HG02885 (cell line): ENCODE results near the gene WNT5A.

Source experiments
- ATAC-seq: cut with Tn5 transposase; IDR thresholded peaks from one replicate; pipeline ENCODE4 v1.9.1; 2021; ENCODE audit warnings: mild to moderate bottlenecking; ENCODE audit not compliant: unreplicated experiment, poor library complexity

WNT5A gene

DNA sequence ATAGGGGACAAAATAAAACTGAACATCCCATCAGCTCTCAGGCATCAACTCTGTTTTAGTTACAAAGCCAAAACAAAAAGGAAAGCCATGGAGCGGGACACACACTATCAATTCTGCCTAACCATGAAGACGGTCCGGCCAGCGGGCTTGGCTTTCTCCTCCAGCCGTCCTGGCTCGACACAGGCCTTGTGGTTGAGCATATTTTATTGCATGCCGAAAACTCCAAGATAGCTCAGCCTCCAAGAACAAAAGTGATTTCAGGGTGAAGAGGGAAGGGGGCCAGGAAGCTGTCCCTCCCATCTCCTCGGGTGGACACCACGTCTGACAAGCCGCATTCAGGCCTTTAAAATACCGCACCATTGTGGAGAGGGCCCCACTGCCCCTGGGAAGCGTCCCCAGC, 31.2 kb downstream of the WNT5A start:
- ATAC-seq = no peak

DNA sequence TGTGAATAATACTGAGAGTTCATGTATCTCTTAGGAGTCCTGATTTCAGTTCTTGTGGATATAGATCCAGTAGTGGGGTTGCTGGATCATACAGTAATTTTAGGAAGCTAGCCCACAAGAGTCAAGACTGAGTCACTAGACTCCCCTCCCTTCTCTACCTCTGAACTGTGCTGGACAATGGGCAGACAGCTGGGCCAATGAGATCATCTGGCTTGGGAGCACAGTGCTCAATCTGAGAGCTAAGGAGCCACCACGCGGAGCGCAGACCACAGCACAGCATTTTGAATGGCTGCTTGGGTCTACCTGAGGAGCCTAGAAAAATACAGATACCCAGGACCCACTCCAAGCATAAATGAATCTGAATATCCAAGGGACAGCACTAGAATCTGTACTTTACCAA, 32.5 kb downstream of the WNT5A start:
- no peak for ATAC-seq

DNA sequence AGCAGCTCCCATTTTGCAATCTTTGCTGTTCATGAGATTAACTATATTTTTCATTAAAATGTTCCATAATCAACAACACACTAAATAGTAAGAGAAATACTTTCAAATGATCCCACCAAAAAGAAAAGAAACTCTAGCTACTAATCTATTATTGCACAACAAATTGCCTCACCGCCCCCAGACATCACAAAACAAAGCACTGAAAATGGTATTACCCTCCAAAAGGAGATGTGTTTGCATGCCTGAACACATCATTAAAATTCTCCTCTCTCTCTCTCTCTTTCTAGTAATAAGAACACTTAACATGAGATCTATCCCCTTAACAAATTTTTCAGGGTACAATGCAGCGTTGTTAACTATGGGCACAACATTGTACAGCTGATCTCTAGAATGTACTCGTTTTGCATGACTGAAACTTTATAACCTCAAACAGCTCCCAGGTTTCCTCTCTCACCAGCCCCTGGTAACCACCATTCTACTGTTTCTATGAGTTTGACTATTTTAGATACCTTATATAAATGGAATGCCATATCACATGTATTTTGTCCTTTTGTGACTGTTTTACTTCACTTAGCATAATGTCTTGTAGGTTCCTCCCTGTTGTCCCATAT, 33.1 kb downstream of the WNT5A start:
- no peak for ATAC-seq

DNA sequence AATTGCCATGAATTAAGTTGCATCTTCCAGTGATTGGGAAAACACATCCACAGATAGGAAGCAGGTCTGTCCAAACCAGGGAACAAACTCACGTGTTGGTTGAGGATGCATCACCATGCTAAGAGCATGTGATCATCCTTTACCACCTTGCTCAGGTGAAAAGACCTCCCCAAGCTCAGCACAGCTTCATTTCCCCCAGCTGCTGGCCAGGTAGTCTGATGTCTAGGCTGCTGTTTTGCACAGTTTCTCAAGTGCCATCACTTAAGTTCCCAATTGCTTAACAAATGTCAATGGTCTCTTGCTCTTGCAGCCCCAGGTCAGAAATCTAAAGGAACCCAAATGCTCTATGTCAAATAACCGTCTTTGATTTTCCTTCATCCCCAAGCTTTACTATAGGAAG, 34.2 kb downstream of the WNT5A start:
- no peak for ATAC-seq

DNA sequence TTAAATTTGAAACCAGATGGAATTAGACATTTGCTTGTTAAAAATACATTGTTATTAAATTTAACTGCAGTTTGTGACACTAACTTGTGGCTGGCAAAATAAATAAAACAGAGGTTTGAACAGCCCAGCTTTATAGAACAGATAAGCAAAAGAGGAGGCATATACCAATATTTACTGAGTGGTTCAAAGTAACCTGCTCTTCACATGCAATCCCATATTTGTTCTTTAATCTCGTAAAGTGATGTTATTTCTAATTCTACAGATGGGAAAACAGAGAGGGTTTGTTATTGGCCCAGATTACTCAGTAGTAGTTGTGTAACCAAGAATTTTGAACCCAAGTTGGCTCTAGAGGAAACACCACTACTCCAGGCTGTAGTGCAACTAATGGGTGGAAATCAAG, 37.6 kb downstream of the WNT5A start:
- ATAC-seq = no peak

DNA sequence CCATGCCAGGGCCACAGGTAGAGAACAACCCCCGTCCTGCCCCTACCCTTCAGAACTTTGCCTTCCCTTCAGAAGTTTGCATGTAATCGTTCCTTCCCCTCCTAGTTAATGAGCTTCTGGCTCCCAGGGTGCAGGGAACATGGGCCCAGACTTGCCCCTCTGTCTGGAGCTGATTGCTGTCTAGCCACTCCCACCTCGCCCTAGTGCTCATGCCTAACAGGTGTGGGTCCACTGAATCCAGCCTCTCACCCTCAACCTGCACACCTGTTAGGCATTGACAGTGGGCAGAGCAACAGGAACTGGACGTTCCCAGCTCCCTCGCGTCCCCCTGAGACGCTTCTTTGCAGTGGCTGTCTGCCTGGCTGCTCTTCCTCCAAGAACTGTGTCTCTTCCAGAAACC, 40.3 kb downstream of the WNT5A start:
- ATAC-seq = no peak

DNA sequence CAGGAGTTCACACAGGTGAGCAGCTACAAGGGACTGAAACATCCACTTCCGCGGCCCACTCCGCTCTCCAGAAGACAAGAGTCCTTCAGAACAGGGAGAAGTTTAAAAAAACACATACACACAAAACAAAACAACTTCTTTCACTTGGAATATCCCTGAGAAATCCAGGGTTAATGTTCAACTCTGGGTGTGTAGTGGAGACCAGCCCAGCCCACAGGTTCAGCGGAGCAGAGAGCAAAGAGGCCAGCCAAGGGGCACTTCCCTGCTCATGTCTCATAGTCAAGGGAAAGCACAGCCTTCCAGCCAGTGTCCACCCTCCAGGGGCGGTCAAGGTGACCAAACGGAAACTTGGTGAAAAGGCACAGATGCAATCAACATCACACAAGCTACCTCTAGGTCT, 41.6 kb downstream of the WNT5A start:
- ATAC-seq = no peak

DNA sequence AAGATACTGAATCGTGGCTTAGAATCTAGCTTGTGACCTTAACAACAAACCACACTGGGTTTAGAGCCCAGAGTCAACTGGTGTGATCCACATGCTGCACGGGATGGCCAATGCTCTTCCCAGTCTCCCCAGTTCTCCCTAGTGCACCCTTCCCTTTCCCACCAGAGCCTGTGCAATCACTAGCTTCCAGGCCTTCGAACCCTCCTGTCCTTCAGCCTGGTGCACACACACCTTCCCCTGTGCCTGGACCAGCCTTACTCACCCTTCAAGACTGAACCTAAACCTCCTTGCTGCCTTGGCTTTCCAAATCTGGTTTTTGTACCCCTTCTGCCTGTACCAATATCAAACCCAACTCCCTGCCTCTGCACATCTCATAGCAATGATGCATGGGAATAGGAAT, 43.8 kb downstream of the WNT5A start:
- no peak for ATAC-seq

DNA sequence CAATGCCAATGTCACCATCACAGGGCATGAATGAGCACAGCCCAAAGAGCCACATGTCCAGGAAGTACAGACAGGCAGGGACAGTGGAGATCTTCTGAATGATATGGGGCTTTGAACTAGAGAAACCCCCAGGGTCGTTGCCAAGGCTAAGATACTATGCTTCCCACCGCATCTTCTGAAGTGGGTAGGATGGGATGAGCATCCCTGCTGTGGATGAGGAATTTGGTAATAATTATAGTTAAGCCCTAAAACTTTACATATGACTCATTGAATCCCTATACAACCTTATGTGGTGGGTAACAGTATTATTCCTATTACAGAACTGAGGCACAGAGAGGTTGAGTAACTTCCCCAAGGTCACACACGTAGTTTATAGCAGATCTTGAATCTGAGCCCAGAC, 44.2 kb downstream of the WNT5A start:
- ATAC-seq = no peak

DNA sequence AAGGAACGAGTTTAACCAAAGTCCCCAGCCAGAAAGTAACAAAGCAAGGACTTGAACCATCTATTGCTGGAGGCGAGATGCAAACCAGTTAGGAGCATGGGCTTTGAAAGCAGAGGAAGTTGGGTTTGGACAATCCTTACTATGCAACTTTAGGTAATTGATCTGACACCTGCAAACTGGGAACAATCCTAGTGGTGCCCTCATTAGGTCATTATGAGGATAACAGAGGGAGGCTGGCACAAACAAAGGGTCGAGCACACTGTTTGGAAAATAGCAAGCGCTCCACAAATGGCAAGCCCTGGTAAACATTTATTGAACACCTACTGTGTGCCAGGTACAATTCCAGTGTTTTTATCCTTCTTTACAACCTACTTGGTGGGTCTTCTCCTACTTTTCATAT, 45.6 kb downstream of the WNT5A start:
- no peak for ATAC-seq

DNA sequence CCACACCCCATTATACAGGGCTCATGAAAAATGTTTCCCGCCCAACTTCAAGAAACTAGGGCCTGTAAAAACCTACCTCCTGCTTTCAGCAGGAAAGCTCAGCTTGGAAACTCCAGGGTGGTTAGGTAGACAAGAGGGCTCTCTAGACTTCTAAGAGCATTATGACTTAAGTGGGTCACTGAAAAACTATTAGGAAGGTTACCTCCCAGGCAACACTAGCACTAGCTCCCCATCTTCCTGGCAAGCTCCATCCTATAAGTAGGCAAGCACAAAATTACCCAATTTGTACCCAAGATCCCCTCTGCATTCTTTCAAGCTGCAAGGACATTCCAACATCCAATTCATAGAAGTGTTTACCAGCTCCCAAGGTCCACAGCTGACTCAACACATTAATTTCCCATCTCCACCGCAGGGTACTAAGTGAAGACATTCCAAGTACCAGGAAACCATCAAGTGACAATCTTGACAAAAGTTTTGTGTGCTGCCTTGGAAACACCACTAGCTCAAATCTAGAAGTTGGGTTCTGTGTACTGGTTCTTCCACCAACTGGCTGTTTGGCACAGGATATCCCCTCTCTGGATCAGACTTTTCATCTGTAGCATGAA, 46.9 kb downstream of the WNT5A start:
- no peak for ATAC-seq

DNA sequence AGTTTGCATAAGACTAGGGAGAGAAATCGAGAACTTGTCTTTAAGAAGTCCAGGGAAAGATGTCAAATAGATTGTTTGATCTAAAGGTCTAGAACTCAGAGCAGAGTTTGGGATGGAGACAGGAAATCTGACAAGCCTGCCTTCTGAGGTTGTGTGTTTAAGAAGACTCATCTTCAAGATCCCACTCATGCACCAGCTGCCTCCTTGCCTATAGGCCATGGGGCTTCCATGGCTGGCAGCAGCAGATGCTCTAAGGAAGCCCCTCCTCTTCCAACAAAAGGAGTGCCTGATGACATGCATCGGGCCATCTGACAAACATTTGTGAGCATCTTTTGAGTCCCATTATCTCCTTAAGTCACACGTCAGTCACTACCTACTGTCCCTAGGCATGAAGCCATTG, 47.4 kb downstream of the WNT5A start:
- ATAC-seq = no peak

DNA sequence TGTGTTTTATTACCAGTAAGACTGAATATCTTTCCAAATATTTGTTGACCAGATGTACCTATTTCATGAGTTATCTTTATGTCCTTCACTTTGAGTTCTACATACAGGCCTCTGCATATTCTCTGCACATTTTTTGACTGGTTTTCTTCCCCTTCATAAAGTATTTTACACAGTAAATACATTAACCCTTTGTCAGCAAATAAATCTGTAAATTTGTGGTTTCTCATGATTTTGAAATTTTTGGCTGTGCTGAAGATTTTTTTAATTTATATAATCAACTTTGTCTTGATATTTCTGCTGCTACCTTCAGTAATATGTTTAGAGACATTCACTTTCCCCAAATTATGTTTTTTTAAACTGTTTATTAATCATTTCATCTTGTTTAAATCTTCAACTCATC, 50.5 kb downstream of the WNT5A start:
- ATAC-seq = no peak

DNA sequence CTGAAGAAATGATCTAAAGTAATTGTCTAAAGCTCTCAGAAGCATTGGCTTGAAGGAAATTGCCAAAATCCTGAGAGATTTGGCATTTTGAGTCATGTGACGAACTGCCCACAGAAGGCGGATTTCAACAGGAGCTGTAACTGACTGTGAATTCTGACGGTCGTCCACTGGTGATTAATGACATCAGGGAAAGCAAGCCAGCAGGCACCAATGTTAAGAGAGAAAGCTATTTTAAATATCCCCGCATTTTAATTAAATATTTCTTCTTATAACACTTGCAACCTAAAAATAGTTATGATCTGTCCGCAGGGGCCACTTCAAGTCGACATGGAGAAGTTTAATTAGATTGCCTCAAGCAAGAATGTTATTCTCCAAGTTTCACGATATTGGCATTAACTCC, 51.6 kb downstream of the WNT5A start:
- no peak for ATAC-seq

DNA sequence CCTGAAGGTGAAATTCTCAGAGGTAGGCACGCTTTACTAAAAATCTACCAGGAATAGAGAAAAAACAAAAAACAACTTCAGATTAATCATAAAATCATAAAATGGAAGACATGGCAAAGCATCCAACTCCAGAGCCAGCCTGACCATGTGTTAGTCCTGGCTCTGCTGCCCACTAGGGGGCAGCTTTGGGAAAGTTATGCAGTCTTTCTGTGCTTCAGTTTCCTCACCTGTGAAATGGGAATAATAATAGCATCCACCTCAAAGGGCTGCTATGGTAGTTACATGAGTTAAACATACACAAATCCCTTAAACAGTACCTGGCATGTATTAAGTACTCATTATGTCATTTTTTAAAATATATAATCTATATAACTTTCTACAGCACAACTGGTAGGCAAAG, 52.3 kb downstream of the WNT5A start:
- ATAC-seq = no peak

DNA sequence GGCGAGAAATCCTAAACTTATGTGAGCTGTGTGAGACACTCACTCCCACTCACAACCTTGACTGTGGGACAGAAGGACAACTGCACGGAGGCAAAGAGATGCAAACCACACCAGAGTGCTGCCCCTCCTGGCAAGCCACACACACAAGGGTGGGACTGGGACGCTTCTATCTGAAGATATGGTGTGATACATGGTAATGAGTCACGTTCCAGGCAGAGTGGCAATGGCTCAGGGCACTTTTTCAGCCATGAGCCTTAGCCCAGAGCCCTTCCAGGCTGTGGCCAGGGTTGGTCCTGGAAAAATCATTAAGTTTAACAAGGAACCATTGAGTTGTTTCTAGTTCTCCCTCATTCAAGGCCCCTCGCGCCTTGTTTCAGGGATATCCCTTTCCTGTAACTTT, 56.1 kb downstream of the WNT5A start:
- ATAC-seq = no peak

DNA sequence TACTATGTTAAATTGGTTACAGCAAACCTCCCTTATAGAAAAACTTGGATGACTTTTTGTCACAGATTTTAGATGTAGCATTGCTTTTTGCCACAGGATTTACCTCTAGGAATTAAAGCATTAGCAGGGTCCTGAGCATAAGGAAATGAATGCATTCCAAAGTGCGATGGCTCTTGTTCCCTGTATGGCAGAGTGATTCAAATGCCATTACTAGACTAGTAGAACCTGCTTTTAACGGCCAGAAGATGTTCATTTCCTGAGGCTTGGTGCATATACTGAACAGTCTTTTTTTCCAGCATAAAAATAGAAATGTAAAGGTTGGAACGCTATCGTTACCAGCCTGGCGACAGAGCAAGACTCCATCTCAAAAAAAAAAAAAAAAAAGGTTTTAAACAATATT, 59.4 kb downstream of the WNT5A start:
- no peak for ATAC-seq

DNA sequence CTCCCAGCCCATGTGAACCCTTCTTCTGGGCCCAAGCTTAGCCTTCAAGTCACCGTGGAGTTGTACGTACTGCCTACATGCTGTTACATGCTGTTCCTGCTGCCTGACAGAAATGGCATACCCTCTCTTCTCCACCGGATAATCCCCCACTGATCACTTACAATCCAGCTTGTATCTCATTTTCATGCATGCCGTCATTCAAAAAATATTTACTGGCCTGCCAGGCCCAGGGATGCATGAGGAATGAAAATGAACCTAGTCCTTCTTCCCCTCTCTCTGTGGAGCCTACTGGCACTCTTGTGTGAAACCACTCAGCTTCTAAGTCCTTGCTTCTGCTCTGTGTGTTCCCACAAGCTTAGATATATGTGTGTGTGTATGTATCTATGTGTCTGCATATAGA, 60.6 kb downstream of the WNT5A start:
- no peak for ATAC-seq

DNA sequence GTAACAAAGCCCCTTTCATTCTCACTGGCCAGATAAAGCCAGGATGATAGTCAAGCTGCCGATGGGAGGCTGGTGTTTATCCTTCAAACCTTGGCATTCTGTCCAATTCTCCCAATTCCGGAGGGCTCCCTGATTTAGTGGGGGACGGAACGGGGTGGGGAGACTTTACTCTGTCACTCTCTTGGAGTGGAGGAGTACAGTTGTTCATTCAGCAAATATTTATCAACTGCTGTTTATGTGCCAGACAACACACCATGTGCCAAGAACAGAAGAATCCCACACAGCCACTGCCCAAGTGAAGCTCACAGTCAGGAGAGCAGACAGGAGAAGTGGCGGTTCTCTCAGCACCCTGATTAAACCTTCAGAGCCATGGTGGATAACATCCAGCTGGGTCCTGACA, 63.3 kb downstream of the WNT5A start:
- no peak for ATAC-seq

DNA sequence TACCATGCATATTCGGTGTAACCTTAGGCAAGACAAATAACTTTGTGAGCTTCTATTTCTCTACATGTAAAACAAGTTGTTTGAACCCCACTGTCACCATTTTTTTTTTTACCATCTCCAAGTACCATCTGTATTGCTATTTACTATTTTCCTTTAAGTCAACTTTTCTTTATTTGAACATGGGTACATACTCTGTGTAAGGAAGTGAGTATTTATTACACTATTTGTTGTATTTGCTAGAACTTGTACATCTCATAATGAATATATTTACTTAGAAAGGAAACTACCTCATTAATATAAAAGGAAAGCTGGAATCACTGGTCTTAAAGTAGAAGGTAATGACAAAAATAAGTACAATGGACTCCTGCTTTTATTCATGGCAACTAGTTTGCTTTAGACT, 69.9 kb downstream of the WNT5A start:
- ATAC-seq = no peak

DNA sequence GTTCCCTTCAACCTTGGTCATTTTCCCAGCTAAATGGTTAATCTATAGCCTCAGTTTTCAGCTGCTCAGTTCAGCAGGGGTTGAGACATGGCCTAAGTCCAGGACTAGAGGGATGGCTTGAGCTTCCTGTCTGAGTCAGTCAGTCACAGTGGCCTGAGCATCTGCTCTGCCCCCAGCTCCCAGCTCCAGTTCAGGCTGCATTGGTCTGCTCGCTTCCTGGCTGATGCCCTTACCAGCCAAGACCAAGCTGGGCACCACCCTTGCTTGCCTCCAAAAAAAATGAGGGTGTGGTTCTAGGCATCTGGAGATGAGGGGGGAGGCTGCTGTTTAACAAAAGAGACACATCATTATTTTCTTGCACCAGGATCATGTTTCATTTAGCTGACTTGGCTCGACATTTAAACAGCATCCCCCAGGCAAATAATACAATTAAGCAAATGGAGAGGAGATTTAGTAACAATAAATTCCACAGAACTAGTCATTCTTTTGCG, 70.7 kb downstream of the WNT5A start:
- no peak for ATAC-seq
